Measurements from ENCODE around the gene C20orf173. TPM values are rescaled to one million over a fixed set of nuclear protein-coding genes. Genes with fewer than 3 reads are reported as not detected.
"Not testable (repeated sequence)": the region's sequence is repeated elsewhere in the genome, so short reads cannot be mapped to it uniquely, and the experiment has no call there.

Gene C20orf173
- total RNA-seq, 1 experiment from 2014 or later = not detected

DNA sequence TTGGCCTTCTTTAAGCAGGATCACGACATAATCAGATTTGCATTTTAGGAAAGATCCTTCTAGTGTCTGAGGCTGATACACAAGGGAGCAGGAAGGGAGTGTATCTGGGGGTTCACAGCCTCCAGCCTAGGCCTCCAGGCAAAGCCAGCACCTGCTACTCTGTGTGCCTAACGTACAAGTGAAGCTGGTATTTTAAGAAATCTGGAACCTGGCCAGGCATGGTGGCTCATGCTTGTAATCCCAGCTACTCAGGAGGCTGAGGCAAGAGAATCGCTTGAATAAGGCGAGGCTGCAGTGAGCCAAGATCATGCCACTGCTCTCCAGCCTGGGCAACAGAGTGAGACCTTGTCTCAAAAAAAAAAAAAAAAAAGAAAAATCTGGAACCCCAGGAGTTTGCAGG, 26.0 kb upstream of the C20orf173 start:
- in situ Hi-C loops (cut with HindIII; ENCODE audit: low pct_unique_long_range_greater_than_20kb, low sequenced_read_pairs) = not testable (repeated sequence)

DNA sequence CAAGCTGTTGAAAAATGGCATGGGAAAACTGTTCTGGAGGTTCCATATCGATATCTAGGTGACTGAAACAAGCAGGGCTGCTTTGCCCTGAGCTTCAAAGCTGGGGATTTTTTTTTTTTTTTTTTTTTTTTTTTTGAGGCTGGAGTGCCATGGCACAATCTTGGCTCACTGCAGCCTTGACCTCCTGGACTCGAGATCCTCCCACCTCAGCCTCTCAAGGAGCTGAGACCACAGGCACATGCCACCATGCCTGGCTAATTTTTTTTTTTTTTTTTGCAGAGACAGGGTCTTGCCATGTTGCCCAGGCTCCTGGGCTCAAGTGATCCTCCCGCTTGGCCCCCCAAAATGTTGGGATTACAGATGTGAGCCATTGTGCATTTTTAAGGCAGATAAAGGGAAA, 23.5 kb upstream of the C20orf173 start:
- DNase-seq (ENCODE audit: low read depth) = no peak
- in situ Hi-C loops (cut with HindIII; ENCODE audit: low pct_unique_long_range_greater_than_20kb, low sequenced_read_pairs) = no loop called here

More for the DNA sequence above, 26.0 kb upstream of the C20orf173 start:
- DNase-seq (ENCODE audit: low read depth) = not testable (repeated sequence)

DNA sequence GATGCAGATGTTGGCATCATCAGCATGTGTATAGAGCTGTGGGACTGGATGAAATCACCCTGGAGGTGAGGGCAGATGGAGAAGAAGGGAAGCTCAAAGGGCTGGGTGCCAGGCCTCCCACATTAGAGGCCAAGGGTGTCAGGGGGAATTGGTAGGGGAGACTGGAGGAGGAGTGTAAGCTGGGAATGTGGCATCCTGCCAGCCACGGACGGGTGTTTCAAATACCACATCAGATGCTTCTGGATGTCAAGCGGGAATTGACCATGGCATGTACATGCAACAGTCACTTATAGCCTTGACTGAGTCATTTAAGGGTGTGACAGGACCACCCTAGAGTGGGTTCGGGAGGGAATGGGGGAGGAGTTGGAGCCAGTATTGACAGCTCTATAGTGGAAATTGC, 22.1 kb upstream of the C20orf173 start:
- in situ Hi-C loops (cut with HindIII; ENCODE audit: low pct_unique_long_range_greater_than_20kb, low sequenced_read_pairs) = no loop called here
- no peak for DNase-seq (ENCODE audit: low read depth)

DNA sequence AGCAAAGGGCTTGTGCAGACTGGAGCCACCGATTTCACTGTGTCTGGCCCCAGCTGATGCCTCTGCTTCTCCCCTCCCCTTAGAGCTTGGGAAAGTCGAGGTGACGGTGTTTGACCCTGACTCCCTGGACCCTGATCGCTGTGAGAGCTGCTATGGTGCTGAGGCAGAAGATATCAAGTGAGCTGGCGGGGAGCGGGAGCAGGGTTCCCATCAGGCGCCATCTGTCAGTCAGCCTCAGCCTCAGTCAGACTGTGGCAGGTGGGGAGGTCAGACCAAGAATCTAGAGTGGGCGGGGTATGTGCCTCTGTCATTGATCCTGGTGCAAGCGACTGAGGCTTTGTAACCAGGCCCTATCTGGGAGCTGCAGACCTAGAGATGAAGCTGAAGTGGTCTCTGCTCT, 17.9 kb upstream of the C20orf173 start:
- in situ Hi-C loops (cut with HindIII; ENCODE audit: low pct_unique_long_range_greater_than_20kb, low sequenced_read_pairs) = no loop called here
- DNase-seq (ENCODE audit: low read depth) = no peak

GRCh38 chr20:35546127-35546526, 16.7 kb upstream of the C20orf173 start:
- DNase-seq (ENCODE audit: low read depth) = no peak
- in situ Hi-C loops (cut with HindIII; ENCODE audit: low pct_unique_long_range_greater_than_20kb, low sequenced_read_pairs) = no loop called here

- in situ Hi-C loops (cut with HindIII; ENCODE audit: low pct_unique_long_range_greater_than_20kb, low sequenced_read_pairs) = not testable (repeated sequence)
- DNase-seq (ENCODE audit: low read depth) = peak; percentile 59
Measured at GRCh38 chr20:35544941-35545340, 15.5 kb upstream of the C20orf173 start.

DNA sequence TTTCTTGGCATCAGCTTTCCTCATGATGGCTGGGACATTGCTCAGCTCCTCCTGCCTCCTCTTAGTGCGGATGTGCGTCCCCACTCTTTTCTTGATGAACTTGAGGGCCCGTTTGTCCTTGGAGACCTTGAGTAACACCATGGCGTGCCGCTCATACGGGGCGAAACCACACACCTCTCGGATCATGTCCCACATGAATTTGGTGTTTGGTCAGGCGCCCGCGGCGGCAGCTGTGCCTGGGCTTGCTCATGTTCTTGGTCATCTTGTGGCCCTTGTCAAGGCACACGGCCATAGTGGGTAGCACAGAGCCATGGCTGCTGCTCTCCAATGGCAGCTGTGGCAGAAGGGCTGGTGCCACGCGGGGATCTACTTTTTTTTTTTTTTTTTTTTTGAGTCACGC, 15.0 kb upstream of the C20orf173 start:
- in situ Hi-C loops (cut with HindIII; ENCODE audit: low pct_unique_long_range_greater_than_20kb, low sequenced_read_pairs) = no loop called here
- no peak for DNase-seq (ENCODE audit: low read depth)

DNA sequence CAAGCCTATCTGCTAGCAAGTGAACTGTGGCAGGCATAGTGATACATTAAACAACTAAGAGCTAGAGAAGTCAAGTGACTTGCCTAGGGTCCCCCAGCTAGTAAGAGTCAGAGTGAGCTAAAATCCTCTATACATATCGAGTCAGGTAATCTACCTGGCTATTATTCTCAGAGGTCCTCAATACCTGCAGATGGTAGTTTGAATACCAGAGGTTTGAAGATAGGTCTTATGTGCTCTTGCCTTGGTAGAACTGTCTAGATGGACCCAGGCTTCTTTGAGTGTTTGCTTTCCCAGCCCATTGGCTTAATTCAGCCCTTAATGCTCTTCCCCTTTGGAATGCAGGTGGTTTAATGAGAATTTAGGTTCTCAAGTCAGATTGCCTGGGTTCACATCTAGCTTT, 13.5 kb upstream of the C20orf173 start:
- no peak for DNase-seq (ENCODE audit: low read depth)
- in situ Hi-C loops (cut with HindIII; ENCODE audit: low pct_unique_long_range_greater_than_20kb, low sequenced_read_pairs) = no loop called here

DNA sequence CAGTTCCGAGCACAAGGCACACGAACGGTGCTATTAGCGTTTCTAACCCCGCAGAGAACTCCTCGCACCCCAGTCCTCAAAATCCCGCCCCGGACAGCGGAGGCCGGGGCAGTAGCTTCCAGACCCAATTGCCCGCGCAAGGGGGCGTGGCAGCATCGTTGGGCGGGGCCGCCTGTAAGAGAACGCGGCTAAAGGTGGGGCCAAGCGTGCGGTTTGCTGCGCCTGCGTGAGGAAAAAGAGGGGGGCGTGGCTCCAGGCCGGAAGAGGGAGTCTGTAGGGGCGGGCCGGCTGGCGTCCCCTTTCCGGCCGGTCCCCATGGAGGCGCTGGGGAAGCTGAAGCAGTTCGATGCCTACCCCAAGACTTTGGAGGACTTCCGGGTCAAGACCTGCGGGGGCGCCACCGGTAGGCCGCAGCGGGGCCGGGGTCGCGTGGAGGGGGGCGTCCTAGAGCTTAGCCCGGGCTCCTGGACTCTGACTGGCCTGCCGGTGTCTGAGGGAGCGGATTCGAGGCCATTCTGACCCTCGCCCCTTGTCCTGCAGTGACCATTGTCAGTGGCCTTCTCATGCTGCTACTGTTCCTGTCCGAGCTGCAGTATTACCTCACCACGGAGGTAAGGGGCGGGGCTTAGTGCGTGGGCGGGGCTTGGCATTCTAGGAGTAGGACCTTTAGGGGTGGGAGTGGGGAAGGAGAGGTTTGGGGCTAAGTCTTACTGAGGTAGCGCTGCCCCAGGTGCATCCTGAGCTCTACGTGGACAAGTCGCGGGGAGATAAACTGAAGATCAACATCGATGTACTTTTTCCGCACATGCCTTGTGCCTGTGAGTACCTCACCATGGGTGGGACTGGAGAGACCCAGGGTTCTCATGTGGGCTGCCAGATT, 12.6 kb upstream of the C20orf173 start, which contains the start of gene ERGIC3:
Gene ERGIC3 (plus strand): TSS at position 296 of the 880 bp plus-strand sequence. CDS start 20 bp downstream, at position 316.
- in situ Hi-C loops (cut with HindIII; ENCODE audit: low pct_unique_long_range_greater_than_20kb, low sequenced_read_pairs) = no loop called here
- peak; percentile 94 for DNase-seq (ENCODE audit: low read depth)

GRCh38 chr20:35541118-35541782, 11.8 kb upstream of the C20orf173 start:
- no peak for DNase-seq (ENCODE audit: low read depth)
- in situ Hi-C loops (cut with HindIII; ENCODE audit: low pct_unique_long_range_greater_than_20kb, low sequenced_read_pairs) = no loop called here

DNA sequence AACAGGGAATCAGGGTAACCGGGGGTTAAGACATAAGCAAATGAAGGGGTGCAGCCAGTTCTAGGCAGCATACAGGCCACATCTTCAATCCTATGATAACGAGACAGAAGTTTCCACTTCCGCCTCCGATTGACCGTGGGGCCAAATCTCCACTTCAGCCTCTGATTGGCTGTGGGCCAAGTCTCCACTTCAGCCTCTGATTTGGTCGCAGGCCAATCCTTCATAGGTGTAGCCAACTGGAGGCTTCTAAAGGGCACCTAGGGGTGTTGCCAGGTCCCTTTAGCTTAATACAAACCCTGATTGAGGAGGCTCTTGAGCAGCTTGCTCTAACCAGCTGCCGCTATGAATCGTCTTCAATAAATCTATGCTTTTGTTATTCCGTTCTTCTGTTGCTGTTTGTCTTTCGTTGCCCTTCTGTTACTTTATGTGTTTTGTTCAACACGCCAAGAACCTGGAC, 10.3 kb upstream of the C20orf173 start:
- DNase-seq (ENCODE audit: low read depth) = no peak
- in situ Hi-C loops (cut with HindIII; ENCODE audit: low pct_unique_long_range_greater_than_20kb, low sequenced_read_pairs) = no loop called here

GRCh38 chr20:35527122-35527769, 2.2 kb downstream of the C20orf173 start:
- in situ Hi-C loops (cut with HindIII; ENCODE audit: low pct_unique_long_range_greater_than_20kb, low sequenced_read_pairs) = no loop called here

DNA sequence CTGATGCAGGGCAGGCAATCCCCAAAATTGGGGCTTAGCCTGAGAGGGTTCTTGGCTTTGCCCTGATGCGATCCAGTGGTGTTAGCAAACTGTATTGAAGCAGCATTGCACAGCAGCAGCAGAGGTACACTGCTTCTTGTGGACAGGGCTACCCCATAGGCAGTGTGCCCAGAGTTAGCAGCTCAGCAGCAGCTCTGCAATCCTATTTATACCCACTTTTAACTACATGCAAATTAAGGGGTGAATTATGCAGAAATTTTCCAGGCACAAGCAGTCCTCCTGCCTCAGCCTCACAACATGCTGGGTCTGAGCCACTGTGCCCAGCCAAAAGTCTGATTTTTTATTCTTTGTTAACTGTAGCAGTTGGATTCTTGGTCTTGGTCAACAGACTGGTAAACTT, 3.8 kb downstream of the C20orf173 start:
- DNase-seq (ENCODE audit: low read depth) = no peak
- in situ Hi-C loops (cut with HindIII; ENCODE audit: low pct_unique_long_range_greater_than_20kb, low sequenced_read_pairs) = no loop called here

More at GRCh38 chr20:35527122-35527769, 2.2 kb downstream of the C20orf173 start:
- no peak for DNase-seq (ENCODE audit: low read depth)

- in situ Hi-C loops (cut with HindIII; ENCODE audit: low pct_unique_long_range_greater_than_20kb, low sequenced_read_pairs) = no loop called here
- DNase-seq (ENCODE audit: low read depth) = no peak
Measured at GRCh38 chr20:35523298-35523888, 6.1 kb downstream of the C20orf173 start.

DNA sequence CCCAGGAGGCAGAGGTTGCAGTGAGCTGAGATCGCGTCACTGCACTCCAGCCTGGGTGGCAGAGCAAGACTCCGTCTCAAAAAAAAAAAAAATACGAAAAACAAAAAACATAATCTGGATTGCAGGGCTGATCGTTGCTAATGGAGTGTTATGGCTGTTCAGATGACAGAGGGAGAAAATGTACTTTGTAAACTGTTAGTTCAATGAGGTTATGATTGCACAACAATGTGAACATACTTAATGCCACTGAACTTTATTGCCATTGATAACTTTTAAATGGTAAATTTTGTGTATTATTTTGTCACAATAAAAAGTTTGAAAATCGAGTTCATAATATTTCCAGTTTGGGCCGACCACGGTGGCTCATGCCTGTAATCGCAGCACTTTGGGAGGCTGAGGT, 10.5 kb downstream of the C20orf173 start:
- in situ Hi-C loops (cut with HindIII; ENCODE audit: low pct_unique_long_range_greater_than_20kb, low sequenced_read_pairs) = no loop called here
- DNase-seq (ENCODE audit: low read depth) = no peak

DNA sequence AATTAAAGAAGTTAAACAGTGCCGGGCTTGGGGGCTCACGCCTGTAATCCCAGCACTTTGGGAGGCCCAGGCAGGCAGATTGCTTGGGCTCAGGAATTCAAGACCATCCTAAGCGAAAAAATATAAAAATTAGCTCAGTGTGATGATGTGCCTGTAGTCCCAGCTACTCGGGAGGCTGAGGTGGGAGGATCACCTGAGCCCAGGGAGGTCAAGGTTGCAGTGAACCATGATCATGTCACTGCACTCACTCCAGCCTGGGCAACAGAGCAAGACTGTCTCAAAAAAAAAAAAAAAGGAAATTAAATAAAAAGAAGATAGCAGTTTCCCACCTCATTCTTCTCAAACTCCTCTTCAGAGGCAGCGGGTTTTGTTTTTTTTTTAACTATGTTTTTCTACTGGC, 11.7 kb downstream of the C20orf173 start:
- in situ Hi-C loops (cut with HindIII; ENCODE audit: low pct_unique_long_range_greater_than_20kb, low sequenced_read_pairs); DNase-seq (ENCODE audit: low read depth): not testable (repeated sequence)

DNA sequence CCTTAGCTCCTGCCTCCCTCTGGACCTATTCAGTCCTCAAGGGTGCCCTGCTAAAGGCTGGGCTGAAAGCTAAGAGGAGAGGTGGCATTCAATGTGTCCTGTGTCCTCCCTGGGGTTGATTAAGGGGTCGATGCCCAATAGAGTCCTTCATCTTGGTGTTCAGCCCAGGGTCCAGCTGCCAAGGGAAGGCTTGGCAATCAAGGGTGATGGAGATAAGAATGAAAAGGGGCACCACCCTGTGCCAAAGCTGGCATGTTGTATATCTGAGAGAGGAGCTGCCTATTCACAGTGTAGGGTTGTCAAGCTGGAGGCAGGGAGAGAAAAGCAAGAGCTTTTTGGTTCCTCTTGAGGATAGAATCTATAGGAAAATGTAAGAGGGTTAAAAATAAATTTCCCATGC, 12.3 kb downstream of the C20orf173 start:
- in situ Hi-C loops (cut with HindIII; ENCODE audit: low pct_unique_long_range_greater_than_20kb, low sequenced_read_pairs) = no loop called here
- DNase-seq (ENCODE audit: low read depth) = no peak

- peak; percentile 74 for DNase-seq (ENCODE audit: low read depth)
- in situ Hi-C loops (cut with HindIII; ENCODE audit: low pct_unique_long_range_greater_than_20kb, low sequenced_read_pairs) = no loop called here
Measured at GRCh38 chr20:35515949-35516645, 13.4 kb downstream of the C20orf173 start.
